IMR-90 (cell line): ENCODE data around the gene PPIL6. TPM values are rescaled to one million over a fixed set of nuclear protein-coding genes. Genes with fewer than 3 reads are reported as not detected.

Experiments used
- ATAC-seq: fragments of 200-7000 bp; cut with Tn5 transposase; 2 replicates; pipeline ENCODE4 v1.9.1; 2020; ENCODE audit warnings: low read depth, mild to moderate bottlenecking, moderate library complexity
- BruUV-seq: library from RNA; stranded (reverse); fragments of 400-500 nt; replicated peaks from 2 replicates; lab custom pipeline; 2021; lab: Mats Ljungman, UMichigan
- CTCF ChIA-PET: fragments of 300-600 bp; formaldehyde crosslinking; extraction: SDS; loops from one replicate; lab custom pipeline; 2021; ENCODE audit warnings: antibody characterized with exemption; lab: Yijun Ruan, JAX
- POLR2A ChIA-PET: fragments of 300-600 bp; sonication (Branson Sonifier 250); formaldehyde crosslinking; loops from one replicate; lab custom pipeline; 2022; ENCODE audit warnings: antibody characterized with exemption; ENCODE audit not compliant: unreplicated experiment; lab: Charles Lee
- DNase-seq: peaks from one replicate; pipeline ENCODE4 v3.0.0; 2013
- H2AFZ ChIP-seq: replicated peaks from 2 replicates; pipeline ENCODE3; 2013; ENCODE audit warnings: low read length, mild to moderate bottlenecking; ENCODE audit not compliant: poor library complexity
- H2AK5ac ChIP-seq: 2 replicates; pipeline ENCODE4 v1.6.1; 2013; ENCODE audit warnings: low read depth, low read length, inconsistent platforms
- H2AK9ac ChIP-seq: replicated peaks from 2 replicates; pipeline ENCODE3; 2013; ENCODE audit warnings: mild to moderate bottlenecking, low read depth, low read length, moderate library complexity; ENCODE audit not compliant: poor library complexity
- H2BK120ac ChIP-seq: 2 replicates; pipeline ENCODE4 v1.6.1; 2013; ENCODE audit warnings: low read depth, low read length, inconsistent platforms
- H2BK15ac ChIP-seq: 3 replicates; pipeline ENCODE4 v1.6.1; 2013; ENCODE audit warnings: low read depth, low read length, inconsistent platforms
- H2BK20ac ChIP-seq: 2 replicates; pipeline ENCODE4 v1.6.1; 2013; ENCODE audit warnings: low read depth, mild to moderate bottlenecking, inconsistent platforms, low read length, moderate library complexity
- H2BK5ac ChIP-seq: 2 replicates; pipeline ENCODE4 v1.6.1; 2013; ENCODE audit warnings: mild to moderate bottlenecking, low read depth, low read length, inconsistent platforms; ENCODE audit not compliant: poor library complexity, severe bottlenecking
- H3K14ac ChIP-seq: replicated peaks from 2 replicates; pipeline ENCODE4 v1.6.1; 2013; ENCODE audit warnings: low read depth, low read length, inconsistent platforms
- H3K18ac ChIP-seq: 2 replicates; pipeline ENCODE4 v1.6.1; 2013; ENCODE audit warnings: low read depth, low read length, control low read depth
- H3K23ac ChIP-seq: 2 replicates; pipeline ENCODE4 v1.6.1; 2013; ENCODE audit warnings: low read depth, low read length, inconsistent platforms
- H3K27ac ChIP-seq: 2 replicates; pipeline ENCODE4 v1.5.1; 2013; ENCODE audit warnings: mild to moderate bottlenecking, control low read depth, low read length; ENCODE audit not compliant: insufficient read depth
- H3K27me3 ChIP-seq: 2 replicates; pipeline ENCODE4 v1.6.1; 2013; ENCODE audit warnings: low read length; ENCODE audit not compliant: control insufficient read depth, insufficient read depth
- H3K36me3 ChIP-seq: 2 replicates; pipeline ENCODE4 v1.6.1; 2013; ENCODE audit warnings: low read length, mixed read lengths; ENCODE audit not compliant: control insufficient read depth, insufficient read depth
- H3K4ac ChIP-seq: 2 replicates; pipeline ENCODE4 v1.6.1; 2013; ENCODE audit warnings: low read depth, low read length, inconsistent platforms
- H3K4me1 ChIP-seq: 2 replicates; pipeline ENCODE4 v1.6.1; 2013; ENCODE audit warnings: low read length, mixed read lengths; ENCODE audit not compliant: control insufficient read depth, insufficient read depth
- H3K4me2 ChIP-seq: 2 replicates; pipeline ENCODE4 v1.6.1; 2013; ENCODE audit warnings: low read depth, mild to moderate bottlenecking, control low read depth, low read length, moderate library complexity
- H3K4me3 ChIP-seq: 2 replicates; pipeline ENCODE4 v1.5.1; 2013; ENCODE audit warnings: low read depth, mild to moderate bottlenecking, control low read depth, low read length, moderate library complexity; ENCODE audit not compliant: insufficient read depth
- H3K56ac ChIP-seq: 2 replicates; pipeline ENCODE4 v1.6.1; 2013; ENCODE audit warnings: low read length, inconsistent platforms; ENCODE audit not compliant: insufficient read depth; ENCODE audit errors: extremely low read depth
- H3K79me1 ChIP-seq, 2 experiments: 2 replicates each; pipeline ENCODE4 v1.6.1; 2013; ENCODE audit warnings: low read length in 2 of 2, inconsistent platforms in 1 of 2, low read depth in 1 of 2
- H3K9ac ChIP-seq: 2 replicates; pipeline ENCODE4 v1.6.1; 2013; ENCODE audit warnings: low read depth, low read length, control low read depth
- H3K9me1 ChIP-seq: 2 replicates; pipeline ENCODE4 v1.6.1; 2013; ENCODE audit warnings: low read length, inconsistent platforms; ENCODE audit not compliant: insufficient read depth
- H3K9me3 ChIP-seq: 2 replicates; pipeline ENCODE4 v1.6.1; 2013; ENCODE audit warnings: low read length; ENCODE audit not compliant: control insufficient read depth, insufficient read depth
- H4K20me1 ChIP-seq: 2 replicates; pipeline ENCODE4 v1.6.1; 2013; ENCODE audit warnings: low read length, inconsistent platforms; ENCODE audit not compliant: insufficient read depth
- H4K5ac ChIP-seq: 2 replicates; pipeline ENCODE4 v1.6.1; 2013; ENCODE audit warnings: mild to moderate bottlenecking, low read depth, low read length, control low read depth
- H4K8ac ChIP-seq, 2 experiments: 2 replicates each; pipeline ENCODE4 v1.6.1; 2013; ENCODE audit warnings: low read depth in 2 of 2, low read length in 2 of 2, control low read depth in 1 of 2, inconsistent platforms in 1 of 2
- H4K91ac ChIP-seq: 2 replicates; pipeline ENCODE4 v1.6.1; 2013; ENCODE audit warnings: low read depth, low read length, inconsistent platforms; ENCODE audit not compliant: insufficient read depth
- BHLHE40 ChIP-seq: fragments of 150-350 bp; IDR thresholded peaks from 2 replicates; pipeline ENCODE4 v1.6.1; 2016; ENCODE audit warnings: mild to moderate bottlenecking, low read depth, low read length
- CEBPB ChIP-seq: IDR thresholded peaks from 2 replicates; pipeline ENCODE4 v1.6.1; 2012; ENCODE audit warnings: low read depth, low read length, improper control_type of control experiment
- CHD1 ChIP-seq: IDR thresholded peaks from 2 replicates; pipeline ENCODE4 v1.6.1; 2012; ENCODE audit warnings: low read depth, low read length, improper control_type of control experiment
- CTCF ChIP-seq: conservative IDR thresholded peaks from 2 replicates; pipeline ENCODE4 v1.5.1; 2012; ENCODE audit warnings: mild to moderate bottlenecking, low read depth, low read length, improper control_type of control experiment
- ELK1 ChIP-seq: fragments of 150-350 bp; IDR thresholded peaks from 2 replicates; pipeline ENCODE4 v1.6.1; 2016; ENCODE audit warnings: low read depth, mild to moderate bottlenecking, low read length, moderate library complexity, borderline replicate concordance
- FOS ChIP-seq: fragments of 150-350 bp; IDR thresholded peaks from 2 replicates; pipeline ENCODE4 v1.6.1; 2016; ENCODE audit warnings: low read depth, low read length
- MAFK ChIP-seq: IDR thresholded peaks from 2 replicates; pipeline ENCODE4 v1.6.1; 2012; ENCODE audit warnings: low read depth, low read length, improper control_type of control experiment
- MAZ ChIP-seq: IDR thresholded peaks from 2 replicates; pipeline ENCODE4 v1.6.1; 2012; ENCODE audit warnings: low read depth, mild to moderate bottlenecking, low read length, improper control_type of control experiment, moderate library complexity, borderline replicate concordance
- MXI1 ChIP-seq: IDR thresholded peaks from 2 replicates; pipeline ENCODE4 v1.6.1; 2012; ENCODE audit warnings: low read depth, mild to moderate bottlenecking, low read length, moderate library complexity, borderline replicate concordance
- NFE2L2 ChIP-seq: fragments of 150-350 bp; IDR thresholded peaks from 2 replicates; pipeline ENCODE4 v1.6.1; 2016; ENCODE audit warnings: low read depth, mild to moderate bottlenecking, low read length
- POLR2A ChIP-seq: IDR thresholded peaks from 2 replicates; pipeline ENCODE4 v1.6.1; 2012; ENCODE audit warnings: mild to moderate bottlenecking, low read depth, low read length
- RAD21 ChIP-seq: IDR thresholded peaks from 2 replicates; pipeline ENCODE4 v1.6.1; 2012; ENCODE audit warnings: low read length, improper control_type of control experiment
- RCOR1 ChIP-seq: IDR thresholded peaks from 2 replicates; pipeline ENCODE4 v1.6.1; 2012; ENCODE audit warnings: mild to moderate bottlenecking, low read length, improper control_type of control experiment; ENCODE audit not compliant: insufficient replicate concordance
- RFX5 ChIP-seq: IDR thresholded peaks from 2 replicates; pipeline ENCODE4 v1.8.0; 2012; ENCODE audit warnings: low read depth, mild to moderate bottlenecking, low read length, moderate library complexity
- USF2 ChIP-seq: fragments of 150-350 bp; IDR thresholded peaks from 2 replicates; pipeline ENCODE4 v1.6.1; 2017; ENCODE audit warnings: mild to moderate bottlenecking, antibody characterized with exemption, low read length, low read depth
- WGBS, 2 experiments: methylation state at CpG; one replicate each; pipeline versions ENCODE4 v1.1.5 to v1.1.7; 2013; ENCODE audit warnings: missing lambda C conversion rate in 2 of 2; ENCODE audit not compliant: insufficient read length in 1 of 2; ENCODE audit errors: extremely low coverage in 2 of 2; 5-methylcytosine and 5-hydroxymethylcytosine counted together
- dilution Hi-C: fragments of 300-500 bp; cut with HindIII; formaldehyde crosslinking; loops from one replicate; pipeline ENCODE4 v1.14.3; 2018; ENCODE audit warnings: low sequenced_read_pairs; ENCODE audit not compliant: unreplicated experiment
- in situ Hi-C: fragments of 300-500 bp; cut with MboI; formaldehyde crosslinking; loops from 3 replicates; pipeline ENCODE4 v1.14.3; 2019; ENCODE audit warnings: low sequenced_read_pairs, inconsistent platforms, mixed read lengths
- intact Hi-C: fragments of 100-400 bp; cut with micrococcal nuclease; formaldehyde crosslinking; loops from 2 replicates; pipeline ENCODE4 v1.10.0; 2022
- polyA plus RNA-seq, 3 experiments: library from polyadenylated mRNA; depleted of rRNA; stranded (reverse); fragments of >200 nt; gene quantifications; 2 replicates each; pipeline ENCODE4 v1.2.3, GENCODE V29; 2012; ENCODE audit warnings: low replicate concordance in 1 of 3
- total RNA-seq: library from RNA; depleted of rRNA; stranded (reverse); fragments of >200 nt; gene quantifications from 2 replicates; pipeline ENCODE4 v1.2.3, GENCODE V29; 2012

The PPIL6 gene
- total and polyA plus RNA-seq, 2 of the 4 experiments (the other 2 are of a cell fraction) = 0.15 to 0.18 TPM

- H3K4me2 ChIP-seq = no peak overlapping the region
- H2BK15ac ChIP-seq = no peak overlapping the region
- no peaks in the 10 kb centered on the region for H3K79me1 ChIP-seq
- WGBS, 2 experiments = no CpG with 5 or more reads among the region's 1 CpG
- H2AK9ac ChIP-seq = no peak overlapping the region
- H4K5ac ChIP-seq = no peak overlapping the region
- ATAC-seq (no peak), DNase-seq (no peak)
- in situ Hi-C loops (loop anchor here (25.0 kb wide), 2 partner anchors 201 to 851 kb away; no protein-coding TSS in a partner anchor), intact Hi-C loops (loop anchor here (10.0 kb wide), 2 partner anchors 307 to 493 kb away; partner anchors contain the start of genes AK9 and FIG4), dilution Hi-C loops (no loop called here)
- BruUV-seq = no TSS peak
- H3K23ac ChIP-seq = no peak overlapping the region
- H4K8ac ChIP-seq = no peak overlapping the region
- no peak overlapping the region for H2AFZ ChIP-seq
- no peak overlapping the region for H3K4ac ChIP-seq
- no peaks in the 10 kb centered on the region for H3K9me1 ChIP-seq
- H4K20me1 ChIP-seq = no peaks in the 10 kb centered on the region
- peaks cover 21% of the 10 kb centered on the region for H3K27me3 ChIP-seq
- H2BK120ac ChIP-seq = no peak overlapping the region
- CTCF ChIA-PET = interaction anchor here (0.6 kb wide), 2 partner anchors 287 to 394 kb away, joined by 3 to 6 read pairs; no protein-coding TSS in a partner anchor
- H2BK5ac ChIP-seq = no peak overlapping the region
- TF ChIP-seq MAZ = no peak
- TF ChIP-seq MAFK = no peak
- TF ChIP-seq POLR2A = no peak
- no peak for TF ChIP-seq CHD1
- TF ChIP-seq NFE2L2 = no peak
- no peak for TF ChIP-seq RCOR1
- no peak for TF ChIP-seq CTCF
- no peak for TF ChIP-seq ELK1
- no peak for TF ChIP-seq FOS
- no peak for TF ChIP-seq BHLHE40
- TF ChIP-seq CEBPB = no peak
- no peak for TF ChIP-seq MXI1
- no peak for TF ChIP-seq USF2
- no peak for TF ChIP-seq RAD21
- no peak for TF ChIP-seq RFX5
- H4K91ac ChIP-seq = no peak overlapping the region
- H3K18ac ChIP-seq = no peak overlapping the region
- no peaks in the 10 kb centered on the region for H3K36me3 ChIP-seq
- POLR2A ChIA-PET = no interaction called here
- no peak overlapping the region for H3K4me3 ChIP-seq
- no peak overlapping the region for H3K56ac ChIP-seq
- H3K27ac ChIP-seq = no peak overlapping the region
- no peak overlapping the region for H2BK20ac ChIP-seq
- 0 out of 2 replicates have a peak, but pooled peaks cover 1% of the 10 kb centered on the region for H3K4me1 ChIP-seq
- H3K14ac ChIP-seq = no peak overlapping the region
- no peak overlapping the region for H2AK5ac ChIP-seq
- no peak overlapping the region for H3K9ac ChIP-seq
- no peaks in the 10 kb centered on the region for H3K9me3 ChIP-seq
Measured at GRCh38 chr6:109388265-109388664, 52.2 kb downstream of the PPIL6 start.
